ENCODE results near the gene MYO1H.

MYO1H gene

DNA sequence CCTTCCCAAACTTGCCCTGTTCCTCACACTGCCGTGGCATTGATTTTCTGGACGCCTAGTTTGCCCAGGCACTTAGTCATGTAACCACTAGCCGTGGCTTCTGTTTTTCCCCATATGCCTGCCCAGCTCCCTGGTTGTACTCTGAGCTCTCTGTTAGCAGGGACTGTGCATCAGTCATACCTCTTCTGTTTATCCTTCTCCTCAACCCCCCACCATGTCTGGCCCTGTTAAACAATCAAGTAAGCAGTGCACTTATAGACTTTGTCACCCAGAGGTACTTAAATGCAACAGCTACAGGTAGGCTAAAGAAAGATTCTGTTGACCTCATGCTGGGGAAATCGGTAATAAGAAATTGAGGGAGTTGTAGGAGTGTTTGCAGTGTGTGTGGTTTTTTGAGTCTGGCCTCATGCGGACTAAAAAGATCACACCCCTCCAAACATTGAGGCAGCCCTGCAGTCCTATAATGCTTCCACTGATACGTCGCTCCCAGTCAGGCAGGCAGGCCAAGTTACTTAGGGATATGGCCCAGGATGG lies 146.7 kb downstream of the MYO1H start:
- FAIRE-seq, result no peak

- no peak for FAIRE-seq
Measured at GRCh38 chr12:109495012-109495411, 147.3 kb downstream of the MYO1H start.

GRCh38 chr12:109496306-109496705 lies 148.6 kb downstream of the MYO1H start:
- FAIRE-seq, result no peak

DNA sequence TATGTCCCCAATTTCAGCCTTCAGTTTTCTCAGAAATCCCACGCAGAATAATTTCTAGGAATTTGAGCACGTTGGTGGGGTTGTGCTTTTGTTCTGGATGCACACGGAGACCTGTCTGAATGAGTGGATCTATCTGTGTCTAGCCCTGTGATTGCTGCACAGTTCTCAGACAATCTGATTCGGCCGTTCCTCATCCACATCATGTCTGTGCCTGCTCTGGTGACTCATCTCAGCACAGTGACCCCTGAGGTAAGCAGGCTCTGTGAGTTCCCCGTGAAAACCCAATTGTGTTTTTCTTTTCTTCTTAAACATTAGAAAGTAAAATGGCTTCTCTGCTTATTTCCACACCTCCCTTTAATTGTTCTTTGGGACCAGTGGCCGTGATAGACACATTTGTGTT lies 150.0 kb downstream of the MYO1H start:
- no peak for FAIRE-seq

Data from endometrium (tissue), 2 donors.